HG02642 (cell line): ENCODE results near the gene TSFM.

Experiments
- ATAC-seq: cut with Tn5 transposase; IDR thresholded peaks from one replicate; pipeline ENCODE4 v1.9.1; 2021; ENCODE audit warnings: mild to moderate bottlenecking; ENCODE audit not compliant: unreplicated experiment, poor library complexity

The TSFM gene

GRCh38 chr12:57745485-57745881, 37.1 kb upstream of the TSFM start:
- no peak for ATAC-seq

GRCh38 chr12:57746025-57746424, 36.6 kb upstream of the TSFM start:
- no peak for ATAC-seq

- ATAC-seq = no peak
Measured at GRCh38 chr12:57749061-57749460, 33.5 kb upstream of the TSFM start.

- no peak for ATAC-seq
Measured at GRCh38 chr12:57750561-57751431, 31.8 kb upstream of the TSFM start.

GRCh38 chr12:57751432-57751787, 31.2 kb upstream of the TSFM start:
- ATAC-seq = no peak

- peak; percentile 82 for ATAC-seq
Measured at GRCh38 chr12:57751788-57752667, 30.6 kb upstream of the TSFM start, which contains the start of gene CDK4. TSS of gene CDK4 (minus strand) at chr12:57752310. CDS start at chr12:57751717, 593 bp downstream.

- no peak for ATAC-seq
Measured at GRCh38 chr12:57752668-57753000, 30.0 kb upstream of the TSFM start.

GRCh38 chr12:57753756-57754337, 28.7 kb upstream of the TSFM start:
- no peak for ATAC-seq

GRCh38 chr12:57754411-57755193, 28.0 kb upstream of the TSFM start, which contains the start of gene MARCHF9:
TSS of gene MARCHF9 (plus strand) at chr12:57755103. CDS start at chr12:57755529, 426 bp downstream.
- ATAC-seq = peak; percentile 34

GRCh38 chr12:57755194-57755453, 27.5 kb upstream of the TSFM start:
- ATAC-seq = no peak

GRCh38 chr12:57755454-57756372, 26.9 kb upstream of the TSFM start:
- no peak for ATAC-seq

GRCh38 chr12:57756406-57757341, 25.9 kb upstream of the TSFM start:
- ATAC-seq = peak; percentile 16

- ATAC-seq = no peak
Measured at GRCh38 chr12:57757771-57758170, 24.8 kb upstream of the TSFM start.

GRCh38 chr12:57758552-57759359, 23.8 kb upstream of the TSFM start:
- ATAC-seq = no peak

GRCh38 chr12:57759360-57759980, 23.1 kb upstream of the TSFM start:
- ATAC-seq = no peak

GRCh38 chr12:57760347-57760982, 22.1 kb upstream of the TSFM start:
- no peak for ATAC-seq
